Measurements from ENCODE around the gene CBX8.

The CBX8 gene

DNA sequence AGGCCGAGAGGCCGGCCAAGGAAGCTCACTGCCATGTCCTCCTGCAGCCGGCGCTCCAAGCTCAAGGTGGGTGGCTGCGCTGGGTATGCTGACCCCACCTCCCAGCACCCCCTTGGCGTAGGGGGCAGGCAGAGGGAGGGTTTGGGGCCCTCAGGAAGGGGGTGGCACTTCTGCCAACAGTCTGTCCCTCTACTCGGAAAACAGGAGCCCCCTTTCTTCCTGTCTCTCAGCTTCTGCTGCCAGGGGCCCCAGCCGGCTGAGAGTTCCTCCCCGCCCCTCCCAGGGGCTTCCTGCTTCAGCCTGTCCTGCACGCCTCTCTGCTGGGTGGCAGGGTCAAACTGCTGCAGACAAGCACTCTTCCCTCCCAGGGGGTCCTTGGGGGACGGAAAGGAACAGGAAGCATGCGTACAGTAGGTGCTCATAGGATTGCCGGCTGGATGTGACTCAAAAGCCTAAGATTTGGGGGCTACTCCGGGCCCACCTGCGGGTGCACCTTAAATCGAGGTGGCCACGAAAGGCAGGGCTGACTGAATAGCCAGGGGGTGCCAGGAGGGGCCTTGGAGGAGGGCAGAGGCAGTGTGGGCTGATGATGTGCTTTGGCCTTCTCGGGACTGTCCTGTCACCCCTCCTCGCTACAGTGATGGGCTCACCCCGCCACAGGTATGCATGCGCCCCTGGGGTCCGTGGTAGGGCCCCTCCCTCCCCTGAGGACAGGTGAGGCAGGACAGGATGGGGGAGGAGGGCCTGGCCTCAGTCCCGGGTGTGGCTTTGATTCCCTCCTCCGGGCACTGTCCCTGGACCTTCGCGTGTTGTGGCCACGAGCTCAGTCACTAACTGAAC is 14.9 kb downstream of the CBX8 start:
- Histone ChIP-seq H2BK12ac (ENCODE audit: low read length in 2 of 2) (no peak overlapping the region), H3K79me1 (replicated peaks; ENCODE audit: low read length, poor library complexity, severe bottlenecking) (no peaks in the 10 kb centered on the region), H3K4me1 (ENCODE audit: control insufficient read depth, insufficient read depth, low read depth, low read length) (peaks cover 13% of the 10 kb centered on the region), H3K36me3 (ENCODE audit: control insufficient read depth in 1 of 2, insufficient read depth in 2 of 2, low read depth in 1 of 2, low read length in 2 of 2) (peaks cover 0 to 32% of the 10 kb centered on the region in 2 experiments), H3K27ac (ENCODE audit: low read length, poor library complexity, severe bottlenecking) (no peak overlapping the region), H2BK5ac (ENCODE audit: low read depth, low read length, poor library complexity, severe bottlenecking) (no peak overlapping the region), H3K4me3 (ENCODE audit: insufficient read depth in 1 of 2, low read depth in 1 of 2, low read length in 2 of 2) (no peak overlapping the region), H3K4me2 (ENCODE audit: low read length, poor library complexity, severe bottlenecking) (no peak overlapping the region), H4K91ac (ENCODE audit: low read length) (no peak overlapping the region), H3K9ac (ENCODE audit: low read length) (no peak overlapping the region), H3K9me3 (ENCODE audit: control insufficient read depth, low read length) (no peaks in the 10 kb centered on the region), H3K4ac (ENCODE audit: low read depth in 1 of 2, low read length in 2 of 2) (no peak overlapping the region), H4K8ac (ENCODE audit: low read length) (no peak overlapping the region), H2AK5ac (ENCODE audit: low read length, severe bottlenecking) (no peak overlapping the region), H3K18ac (ENCODE audit: low read depth in 1 of 2, low read length in 2 of 2) (no peak overlapping the region), H2BK120ac (ENCODE audit: low read depth, low read length) (no peak overlapping the region), H2BK15ac (ENCODE audit: low read depth, poor library complexity, severe bottlenecking) (no peak overlapping the region), H2AFZ (ENCODE audit: low read depth, low read length) (no peak overlapping the region), H3K23ac (ENCODE audit: low read length in 2 of 2) (no peak overlapping the region), H3K14ac (ENCODE audit: low read length in 2 of 2) (no peak overlapping the region), H3K27me3 (ENCODE audit: control insufficient read depth in 1 of 2, insufficient read depth in 1 of 2, low read length in 2 of 2) (peaks cover 10 to 73% of the 10 kb centered on the region in 2 experiments)
- 95% methylated on average over 27 of the region's 27 CpGs for WGBS
- no peak for DNase-seq

DNA sequence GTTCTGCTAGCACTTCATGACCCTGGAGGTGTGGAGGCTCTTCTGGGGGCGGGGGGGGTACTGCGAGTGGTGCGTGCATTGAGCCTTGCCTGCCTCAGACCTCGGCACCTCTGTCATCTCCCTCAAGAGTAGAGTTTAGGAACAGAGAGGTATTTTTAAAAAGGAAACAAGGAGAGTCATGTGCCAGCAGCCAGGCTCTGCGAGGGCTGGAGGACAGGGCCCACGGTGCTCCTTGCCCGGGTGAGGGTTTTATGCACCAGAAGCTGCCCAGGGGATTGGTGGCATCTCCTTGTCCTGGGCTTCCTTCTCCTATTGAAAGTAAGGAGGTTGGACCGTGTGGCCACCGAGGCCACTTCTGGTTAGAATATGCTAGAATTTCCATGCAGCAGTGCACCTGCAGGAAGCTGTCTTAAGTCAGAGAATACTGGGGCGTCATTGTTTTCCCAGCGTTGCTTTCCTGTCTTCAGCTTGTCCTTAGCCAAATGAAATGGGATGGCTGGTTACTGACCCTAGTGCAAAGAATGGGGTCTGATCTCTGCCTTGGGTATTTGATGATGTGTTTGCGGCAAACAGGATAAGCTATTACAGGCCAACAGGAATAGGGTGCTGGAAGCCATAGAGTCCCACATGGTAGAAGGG is 15.7 kb downstream of the CBX8 start:
- DNase-seq, result no peak
- no peak overlapping the region for H3K9ac ChIP-seq (ENCODE audit: low read length)
- no peak overlapping the region for H3K27ac ChIP-seq (ENCODE audit: low read length, poor library complexity, severe bottlenecking)
- WGBS, result 96% methylated on average over 12 of the region's 12 CpGs
- H2BK5ac ChIP-seq (ENCODE audit: low read depth, low read length, poor library complexity, severe bottlenecking), result no peak overlapping the region
- no peak overlapping the region for H3K4ac ChIP-seq (ENCODE audit: low read depth in 1 of 2, low read length in 2 of 2)
- no peaks in the 10 kb centered on the region for H3K79me1 ChIP-seq (replicated peaks; ENCODE audit: low read length, poor library complexity, severe bottlenecking)
- H3K23ac ChIP-seq (ENCODE audit: low read length in 2 of 2), result no peak overlapping the region
- peaks cover 11 to 73% of the 10 kb centered on the region in 2 experiments for H3K27me3 ChIP-seq (ENCODE audit: control insufficient read depth in 1 of 2, insufficient read depth in 1 of 2, low read length in 2 of 2)
- no peak overlapping the region for H2AK5ac ChIP-seq (ENCODE audit: low read length, severe bottlenecking)
- no peak overlapping the region for H4K91ac ChIP-seq (ENCODE audit: low read length)
- H3K4me2 ChIP-seq (ENCODE audit: low read length, poor library complexity, severe bottlenecking), result no peak overlapping the region
- H3K14ac ChIP-seq (ENCODE audit: low read length in 2 of 2), result no peak overlapping the region
- H3K18ac ChIP-seq (ENCODE audit: low read depth in 1 of 2, low read length in 2 of 2), result no peak overlapping the region
- H2BK15ac ChIP-seq (ENCODE audit: low read depth, poor library complexity, severe bottlenecking), result no peak overlapping the region
- peaks cover 0 to 32% of the 10 kb centered on the region in 2 experiments for H3K36me3 ChIP-seq (ENCODE audit: control insufficient read depth in 1 of 2, insufficient read depth in 2 of 2, low read depth in 1 of 2, low read length in 2 of 2)
- H3K4me1 ChIP-seq (ENCODE audit: control insufficient read depth, insufficient read depth, low read depth, low read length), result peaks cover 13% of the 10 kb centered on the region
- no peak overlapping the region for H4K8ac ChIP-seq (ENCODE audit: low read length)
- no peak overlapping the region for H2AFZ ChIP-seq (ENCODE audit: low read depth, low read length)
- no peak overlapping the region for H2BK120ac ChIP-seq (ENCODE audit: low read depth, low read length)
- H3K4me3 ChIP-seq (ENCODE audit: insufficient read depth in 1 of 2, low read depth in 1 of 2, low read length in 2 of 2), result no peak overlapping the region
- no peaks in the 10 kb centered on the region for H3K9me3 ChIP-seq (ENCODE audit: control insufficient read depth, low read length)
- H2BK12ac ChIP-seq (ENCODE audit: low read length in 2 of 2), result no peak overlapping the region

DNA sequence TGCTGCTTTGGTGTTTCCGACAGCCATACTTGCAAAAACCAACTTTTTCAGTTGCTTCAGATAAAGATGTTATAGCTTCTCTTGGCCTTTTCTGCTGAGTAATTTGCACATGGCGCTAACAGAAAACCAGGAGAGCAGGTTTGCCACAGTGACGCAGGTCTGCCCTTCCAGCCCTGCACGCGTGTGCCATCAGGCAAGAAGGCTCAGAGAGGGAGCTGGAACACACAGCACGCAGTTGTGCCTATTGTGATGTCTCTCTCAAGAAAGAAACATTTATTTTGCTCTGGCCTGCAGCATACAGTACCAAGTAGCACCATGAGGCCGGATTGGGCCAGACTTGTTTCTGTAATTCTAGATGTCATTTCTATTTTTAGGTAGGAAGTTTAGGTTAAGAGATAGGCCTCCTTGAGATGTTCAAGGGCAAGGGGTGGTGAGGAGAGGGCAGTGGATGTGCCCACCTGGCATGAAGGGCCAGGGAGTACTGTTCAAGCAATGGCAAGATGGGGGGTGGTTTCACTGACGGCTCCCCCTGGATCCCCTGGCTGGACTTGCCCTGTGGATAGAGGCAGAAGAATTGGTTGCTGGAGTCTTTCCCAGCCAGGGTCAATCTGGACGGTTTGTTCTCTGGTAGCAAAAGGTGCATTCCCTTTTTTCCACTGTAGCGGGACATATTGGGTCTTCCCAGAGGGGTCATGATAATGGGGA is 17.1 kb downstream of the CBX8 start:
- Histone ChIP-seq H2BK5ac (ENCODE audit: low read depth, low read length, poor library complexity, severe bottlenecking) (no peak overlapping the region), H3K14ac (ENCODE audit: low read length in 2 of 2) (no peak overlapping the region), H3K4me2 (ENCODE audit: low read length, poor library complexity, severe bottlenecking) (no peak overlapping the region), H2BK120ac (ENCODE audit: low read depth, low read length) (no peak overlapping the region), H3K23ac (ENCODE audit: low read length in 2 of 2) (no peak overlapping the region), H3K9me3 (ENCODE audit: control insufficient read depth, low read length) (no peaks in the 10 kb centered on the region), H3K4me3 (ENCODE audit: insufficient read depth in 1 of 2, low read depth in 1 of 2, low read length in 2 of 2) (no peak overlapping the region), H3K4ac (ENCODE audit: low read depth in 1 of 2, low read length in 2 of 2) (no peak overlapping the region), H2BK12ac (ENCODE audit: low read length in 2 of 2) (no peak overlapping the region), H3K4me1 (ENCODE audit: control insufficient read depth, insufficient read depth, low read depth, low read length) (peaks cover 13% of the 10 kb centered on the region), H3K9ac (ENCODE audit: low read length) (no peak overlapping the region), H3K36me3 (ENCODE audit: control insufficient read depth in 1 of 2, insufficient read depth in 2 of 2, low read depth in 1 of 2, low read length in 2 of 2) (peaks cover 0 to 23% of the 10 kb centered on the region in 2 experiments), H4K91ac (ENCODE audit: low read length) (no peak overlapping the region), H2AFZ (ENCODE audit: low read depth, low read length) (no peak overlapping the region), H3K18ac (ENCODE audit: low read depth in 1 of 2, low read length in 2 of 2) (no peak overlapping the region), H3K79me1 (replicated peaks; ENCODE audit: low read length, poor library complexity, severe bottlenecking) (no peaks in the 10 kb centered on the region), H4K8ac (ENCODE audit: low read length) (no peak overlapping the region), H3K27ac (ENCODE audit: low read length, poor library complexity, severe bottlenecking) (no peak overlapping the region), H2AK5ac (ENCODE audit: low read length, severe bottlenecking) (no peak overlapping the region), H3K27me3 (ENCODE audit: control insufficient read depth in 1 of 2, insufficient read depth in 1 of 2, low read length in 2 of 2) (peaks cover 20 to 73% of the 10 kb centered on the region in 2 experiments), H2BK15ac (ENCODE audit: low read depth, poor library complexity, severe bottlenecking) (no peak overlapping the region)
- DNase-seq, result no peak
- WGBS, result 96% methylated on average over 10 of the region's 10 CpGs

DNA sequence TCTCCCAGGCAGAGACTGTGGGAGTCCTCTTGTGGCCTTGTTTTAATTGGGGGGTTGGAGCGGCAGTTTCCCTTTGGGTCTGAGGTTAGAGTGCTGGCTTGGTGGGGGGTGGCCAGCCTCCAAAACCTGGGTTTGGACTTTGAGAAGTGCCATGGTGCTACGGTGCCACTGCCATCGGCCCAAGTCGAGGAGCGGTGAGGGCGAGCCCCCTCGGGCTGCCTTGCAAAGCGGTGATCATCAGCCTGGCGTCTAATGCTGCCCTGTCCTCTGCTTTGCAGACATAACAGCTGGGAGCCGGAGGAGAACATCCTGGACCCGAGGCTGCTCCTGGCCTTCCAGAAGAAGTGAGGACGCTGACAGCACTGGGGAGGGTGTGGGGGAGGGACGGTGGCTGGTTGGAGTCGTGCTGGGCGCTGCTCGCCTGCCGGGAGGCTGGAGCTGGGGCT is 17.8 kb downstream of the CBX8 start:
- no peak overlapping the region for H2BK120ac ChIP-seq (ENCODE audit: low read depth, low read length)
- H2AK5ac ChIP-seq (ENCODE audit: low read length, severe bottlenecking), result no peak overlapping the region
- no peak overlapping the region for H3K18ac ChIP-seq (ENCODE audit: low read depth in 1 of 2, low read length in 2 of 2)
- no peaks in the 10 kb centered on the region for H3K9me3 ChIP-seq (ENCODE audit: control insufficient read depth, low read length)
- no peak overlapping the region for H3K23ac ChIP-seq (ENCODE audit: low read length in 2 of 2)
- H2AFZ ChIP-seq (ENCODE audit: low read depth, low read length), result no peak overlapping the region
- DNase-seq, result peak; percentile 20
- H3K4me3 ChIP-seq (ENCODE audit: insufficient read depth in 1 of 2, low read depth in 1 of 2, low read length in 2 of 2), result no peak overlapping the region
- peaks cover 27 to 80% of the 10 kb centered on the region in 2 experiments for H3K27me3 ChIP-seq (ENCODE audit: control insufficient read depth in 1 of 2, insufficient read depth in 1 of 2, low read length in 2 of 2)
- H4K91ac ChIP-seq (ENCODE audit: low read length), result no peak overlapping the region
- no peak overlapping the region for H4K8ac ChIP-seq (ENCODE audit: low read length)
- WGBS, result 7% methylated on average over 15 of the region's 17 CpGs
- no peak overlapping the region for H2BK5ac ChIP-seq (ENCODE audit: low read depth, low read length, poor library complexity, severe bottlenecking)
- H3K79me1 ChIP-seq (replicated peaks; ENCODE audit: low read length, poor library complexity, severe bottlenecking), result no peaks in the 10 kb centered on the region
- H2BK12ac ChIP-seq (ENCODE audit: low read length in 2 of 2), result no peak overlapping the region
- H2BK15ac ChIP-seq (ENCODE audit: low read depth, poor library complexity, severe bottlenecking), result no peak overlapping the region
- H3K4me2 ChIP-seq (ENCODE audit: low read length, poor library complexity, severe bottlenecking), result peak overlapping the region; percentile 81
- H3K4me1 ChIP-seq (ENCODE audit: control insufficient read depth, insufficient read depth, low read depth, low read length), result peaks cover 13% of the 10 kb centered on the region
- no peak overlapping the region for H3K14ac ChIP-seq (ENCODE audit: low read length in 2 of 2)
- H3K9ac ChIP-seq (ENCODE audit: low read length), result no peak overlapping the region
- no peak overlapping the region for H3K4ac ChIP-seq (ENCODE audit: low read depth in 1 of 2, low read length in 2 of 2)
- peaks cover 0 to 16% of the 10 kb centered on the region in 2 experiments for H3K36me3 ChIP-seq (ENCODE audit: control insufficient read depth in 1 of 2, insufficient read depth in 2 of 2, low read depth in 1 of 2, low read length in 2 of 2)
- no peak overlapping the region for H3K27ac ChIP-seq (ENCODE audit: low read length, poor library complexity, severe bottlenecking)

Data from mesenchymal stem cell (in vitro differentiated cells and primary cell).